ENCODE data around the gene ADAMTS7.
"Not testable (repeated sequence)": the region's sequence is repeated elsewhere in the genome, so short reads cannot be mapped to it uniquely, and the experiment has no call there.

Gene ADAMTS7

GRCh38 chr15:78772738-78773137 lies 38.5 kb downstream of the ADAMTS7 start:
- no peak for TF ChIP-seq POLR2A (IDR thresholded peaks at IDR 0.05; ENCODE audit: low read depth, low read length)
- TF ChIP-seq POLR2AphosphoS5 (IDR thresholded peaks at IDR 0.05; ENCODE audit: low read depth, low read length) = no peak
- no peak for TF ChIP-seq TAF1 (IDR thresholded peaks at IDR 0.05; ENCODE audit: borderline replicate concordance, low read depth, low read length)
- DNase-seq (ENCODE audit: insufficient read length) (no peak), FAIRE-seq (no peak)

DNA sequence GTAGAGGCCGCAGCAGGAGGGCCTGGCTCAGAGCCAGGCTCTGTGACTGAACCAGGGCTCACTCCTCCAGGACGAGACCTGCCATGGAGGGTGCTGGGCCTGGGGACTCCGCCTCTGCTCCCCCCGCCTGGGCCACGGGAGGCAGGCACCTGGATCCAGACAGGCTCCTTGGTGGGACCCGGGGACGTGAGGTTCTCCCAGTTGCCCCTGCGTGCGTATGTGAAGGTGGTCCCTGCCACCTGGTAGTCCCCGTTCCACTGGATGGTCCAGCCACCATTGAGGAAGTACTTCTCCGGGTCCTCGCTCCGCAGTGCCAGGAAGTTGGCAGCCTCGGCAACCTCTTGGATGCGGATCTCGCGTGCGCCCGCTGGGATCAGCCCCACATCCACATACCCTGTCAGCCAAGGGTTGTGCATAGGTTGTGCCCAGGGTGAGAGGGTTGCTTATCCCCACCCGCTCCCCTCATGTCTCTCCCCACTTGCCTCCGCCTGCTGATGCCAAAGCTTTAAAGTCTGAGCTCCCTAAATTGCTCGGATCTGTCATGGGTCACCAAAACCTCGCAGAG lies 39.7 kb downstream of the ADAMTS7 start:
- FAIRE-seq; DNase-seq (ENCODE audit: insufficient read length): not testable (repeated sequence)

DNA sequence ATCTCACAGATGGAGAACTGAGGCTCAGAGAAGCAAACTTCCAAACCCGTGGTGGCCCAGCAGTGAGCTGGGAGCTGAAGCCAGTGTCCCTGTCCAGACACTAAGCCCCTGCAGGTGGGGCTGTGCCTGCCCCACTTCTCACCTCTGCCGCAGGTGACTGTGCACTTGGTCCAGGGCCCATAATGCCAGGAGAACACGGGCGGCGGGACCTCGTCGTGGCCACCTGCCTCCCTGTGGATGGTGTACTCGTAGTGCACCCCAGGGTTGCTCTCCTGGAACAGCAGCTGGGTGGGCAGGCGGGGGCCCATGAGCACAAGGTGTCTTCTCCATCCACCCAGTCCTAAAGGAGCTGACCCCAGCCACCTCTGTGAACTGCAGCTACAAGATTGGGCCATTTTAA lies 40.2 kb downstream of the ADAMTS7 start:
- not testable (repeated sequence) for DNase-seq (ENCODE audit: insufficient read length); FAIRE-seq

DNA sequence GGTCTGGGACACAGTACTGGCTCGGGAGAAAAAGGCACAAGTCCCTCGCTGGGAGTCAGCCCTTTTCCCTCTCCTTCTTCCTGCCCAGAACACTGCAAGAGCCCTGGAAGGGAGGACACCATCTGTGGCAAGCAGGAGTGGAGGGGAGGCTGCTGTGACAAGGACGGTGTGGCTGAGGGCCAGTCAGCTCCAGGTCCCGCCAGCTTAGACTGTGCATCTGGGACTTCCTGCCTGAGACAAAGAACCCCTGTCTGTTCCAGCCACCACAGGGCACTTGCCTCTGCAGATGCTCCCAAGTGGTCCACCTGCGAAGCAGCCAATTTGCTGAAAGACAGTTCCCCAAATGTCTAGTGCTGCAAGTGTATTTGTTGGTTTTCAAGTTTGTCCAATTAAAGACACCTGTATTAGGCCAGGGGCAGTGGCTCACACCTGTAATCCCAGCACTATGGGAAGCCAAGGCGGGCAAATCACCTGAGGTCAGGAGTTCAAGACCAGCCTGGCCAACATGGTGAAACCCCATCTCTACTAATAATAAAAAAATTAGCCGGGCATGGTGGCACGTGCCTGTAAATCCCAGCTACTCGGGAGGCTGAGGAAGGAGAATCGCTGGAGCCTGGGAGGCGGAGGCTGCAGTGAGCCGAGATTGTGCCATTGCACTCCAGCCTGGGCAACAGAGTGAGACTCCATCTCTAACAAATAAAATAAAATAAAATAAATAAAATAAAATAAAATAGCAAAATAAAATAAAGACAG lies 41.6 kb downstream of the ADAMTS7 start:
- not testable (repeated sequence) for FAIRE-seq; DNase-seq (ENCODE audit: insufficient read length)

DNA sequence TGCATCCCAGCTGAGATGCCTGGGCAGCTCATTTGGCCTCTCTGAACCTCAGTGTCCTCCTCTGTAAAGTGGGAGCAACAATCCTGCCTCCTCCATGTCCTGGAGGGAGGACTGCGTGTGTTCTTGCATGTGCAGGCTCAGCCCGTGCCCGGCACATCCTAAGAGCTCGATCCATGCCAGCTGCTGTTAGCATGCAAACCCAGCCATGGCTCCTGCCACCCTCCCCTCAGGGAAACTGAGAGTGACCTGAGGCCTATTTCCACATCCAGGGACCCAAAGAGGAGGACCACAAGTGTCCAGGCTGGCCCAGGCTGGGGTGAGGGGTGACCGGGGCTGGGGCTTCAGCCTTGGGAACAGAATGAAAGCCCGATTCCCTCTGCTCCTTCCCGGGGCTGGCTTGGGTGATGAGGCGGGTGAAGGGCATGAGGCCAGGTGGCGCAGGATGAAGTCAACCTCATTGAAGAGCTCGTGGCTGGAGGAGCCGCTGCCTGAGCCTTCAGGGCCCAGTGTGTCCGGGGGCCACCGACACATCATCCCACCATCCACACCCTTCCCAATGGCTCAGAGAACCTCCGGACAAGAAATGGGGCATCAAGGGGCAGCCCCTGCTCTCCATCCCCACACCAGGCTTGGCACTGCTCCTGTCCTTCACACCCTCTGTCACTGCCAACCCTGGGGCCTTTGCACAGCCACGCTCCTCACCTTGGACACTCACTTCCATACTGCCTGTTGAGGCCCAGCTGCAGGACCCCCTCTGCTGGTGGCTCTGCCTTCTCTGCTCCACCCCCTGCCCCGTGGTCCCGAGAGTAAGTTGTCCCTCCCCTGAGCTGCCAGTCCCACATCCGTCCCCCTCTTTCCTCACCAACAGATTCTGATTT lies 42.5 kb downstream of the ADAMTS7 start:
- FAIRE-seq (no peak), DNase-seq (ENCODE audit: insufficient read length) (no peak)
- TF ChIP-seq POLR2AphosphoS5 (IDR thresholded peaks at IDR 0.05; ENCODE audit: low read depth, low read length) = no peak
- TF ChIP-seq POLR2A (IDR thresholded peaks at IDR 0.05; ENCODE audit: low read depth, low read length) = no peak
- no peak for TF ChIP-seq TAF1 (IDR thresholded peaks at IDR 0.05; ENCODE audit: borderline replicate concordance, low read depth, low read length)

- FAIRE-seq (no peak), DNase-seq (ENCODE audit: insufficient read length) (no peak)
- TF ChIP-seq TAF1 (IDR thresholded peaks at IDR 0.05; ENCODE audit: borderline replicate concordance, low read depth, low read length) (no peak), POLR2A (IDR thresholded peaks at IDR 0.05; ENCODE audit: low read depth, low read length) (no peak), POLR2AphosphoS5 (IDR thresholded peaks at IDR 0.05; ENCODE audit: low read depth, low read length) (no peak)
Measured at GRCh38 chr15:78768096-78768495, 43.2 kb downstream of the ADAMTS7 start.

DNA sequence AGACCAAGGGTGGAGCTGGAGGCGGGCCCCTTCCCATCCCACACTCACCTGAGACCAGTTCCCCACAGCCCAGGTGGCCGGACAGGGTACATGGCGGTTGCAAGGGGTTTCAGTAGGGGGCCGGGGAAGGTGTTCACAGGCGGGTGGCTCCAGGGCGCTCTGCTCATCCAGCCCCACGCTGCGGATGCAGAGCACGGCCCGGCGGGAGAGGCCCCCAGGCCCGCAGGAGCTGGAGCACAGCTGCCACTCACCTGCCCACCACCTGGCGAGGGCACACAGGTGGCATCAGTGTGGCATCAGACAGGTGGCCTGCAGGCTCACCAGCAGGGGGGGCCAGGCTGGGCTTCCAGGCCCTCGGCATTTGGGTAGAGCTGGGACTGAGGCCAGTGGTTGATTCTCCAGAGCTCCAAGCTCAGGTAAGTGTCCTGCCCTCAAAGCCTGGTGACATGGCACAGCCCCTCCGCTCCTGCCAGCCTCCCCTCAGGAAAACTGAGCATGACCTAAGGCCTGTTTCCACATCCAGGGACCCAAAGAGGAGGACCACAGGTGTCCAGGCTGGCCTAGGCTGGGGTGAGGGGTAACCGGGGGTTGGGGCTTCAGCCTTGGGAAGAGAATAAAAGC lies 43.8 kb downstream of the ADAMTS7 start:
- no peak for FAIRE-seq
- no peak for DNase-seq (ENCODE audit: insufficient read length)
- no peak for TF ChIP-seq POLR2AphosphoS5 (IDR thresholded peaks at IDR 0.05; ENCODE audit: low read depth, low read length)
- TF ChIP-seq TAF1 (IDR thresholded peaks at IDR 0.05; ENCODE audit: borderline replicate concordance, low read depth, low read length) = no peak
- TF ChIP-seq POLR2A (IDR thresholded peaks at IDR 0.05; ENCODE audit: low read depth, low read length) = no peak

GRCh38 chr15:78766641-78767071 lies 44.6 kb downstream of the ADAMTS7 start:
- not testable (repeated sequence) for DNase-seq (ENCODE audit: insufficient read length)

GRCh38 chr15:78766041-78766440 lies 45.2 kb downstream of the ADAMTS7 start:
- FAIRE-seq = no peak
- no peak for TF ChIP-seq POLR2A (IDR thresholded peaks at IDR 0.05; ENCODE audit: low read depth, low read length)
- no peak for TF ChIP-seq TAF1 (IDR thresholded peaks at IDR 0.05; ENCODE audit: borderline replicate concordance, low read depth, low read length)
- DNase-seq (ENCODE audit: insufficient read length) = no peak

More at GRCh38 chr15:78766641-78767071, 44.6 kb downstream of the ADAMTS7 start:
- FAIRE-seq = not testable (repeated sequence)

DNA sequence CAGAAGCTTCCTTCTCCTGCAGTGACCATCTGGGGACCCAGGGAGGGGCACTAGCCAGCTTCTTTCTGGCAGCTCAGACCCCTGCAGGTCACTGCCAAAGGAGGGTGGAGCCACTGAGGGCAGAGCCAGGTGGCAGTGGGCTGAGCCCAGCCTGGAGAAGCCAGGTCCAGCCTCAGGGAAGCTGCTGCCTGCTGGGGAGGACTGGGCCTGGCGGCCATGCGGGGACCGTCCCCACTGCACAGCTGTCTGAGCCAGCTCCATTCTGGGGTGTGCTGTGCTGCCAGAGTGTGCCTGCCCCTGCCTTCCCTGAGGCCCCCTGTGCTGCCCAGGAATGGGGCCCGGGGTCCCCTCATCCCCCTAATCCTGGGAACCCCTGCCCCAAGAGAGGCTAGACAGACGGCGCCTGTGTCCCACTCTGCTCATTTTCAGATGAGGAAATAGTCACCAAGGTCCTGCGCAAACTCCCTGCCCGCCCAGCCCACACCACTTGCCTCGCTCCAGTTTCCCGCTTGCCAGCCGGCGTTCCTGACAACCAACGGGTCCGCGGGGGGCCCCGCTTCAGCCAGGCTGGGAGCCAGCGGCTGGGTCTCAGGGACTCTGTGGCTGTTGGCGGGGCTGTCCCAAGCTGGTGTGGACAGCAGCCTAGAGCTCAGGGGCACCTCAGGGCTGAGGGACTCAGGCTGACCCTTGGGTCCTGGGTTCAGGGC lies 46.0 kb downstream of the ADAMTS7 start:
- not testable (repeated sequence) for FAIRE-seq; DNase-seq (ENCODE audit: insufficient read length)

DNA sequence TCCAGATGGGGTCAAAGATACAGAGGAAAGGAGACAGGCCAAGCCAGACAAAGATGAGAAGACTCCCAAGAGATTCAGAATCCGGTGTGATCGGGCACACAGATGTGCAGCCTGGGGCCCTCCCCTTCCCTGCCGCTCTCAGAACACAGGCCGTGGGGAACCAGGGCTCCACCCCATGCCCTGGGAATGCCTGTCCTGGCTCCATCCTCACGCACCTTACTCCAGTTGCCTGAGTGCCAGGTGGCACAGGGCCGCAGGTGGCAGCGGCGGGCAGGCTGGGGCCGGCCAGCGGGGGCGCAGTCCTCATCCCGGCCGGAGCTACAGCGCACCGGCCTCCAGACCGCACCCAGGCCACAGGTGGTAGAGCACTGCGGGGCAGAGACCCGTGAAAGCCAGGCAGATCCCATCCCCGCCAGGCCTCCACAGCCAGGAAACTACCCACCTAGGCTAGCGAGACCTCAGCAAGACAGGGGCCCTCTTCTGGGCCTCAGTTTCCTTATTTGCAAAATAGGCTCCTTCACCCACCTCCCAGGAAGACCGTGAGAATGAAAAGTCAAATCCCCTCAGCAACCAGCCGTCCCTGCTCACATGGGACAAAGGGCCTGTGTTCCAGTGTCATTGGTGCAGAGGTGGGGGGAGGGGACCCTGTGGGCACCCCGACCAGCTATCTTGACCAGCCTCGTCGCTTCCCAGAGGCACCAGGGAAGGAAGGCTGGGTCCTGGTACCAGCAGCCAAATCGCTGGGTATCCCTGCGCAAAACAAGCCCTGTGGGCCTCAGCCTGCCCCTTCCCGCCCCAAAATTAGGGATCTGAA lies 46.7 kb downstream of the ADAMTS7 start:
- not testable (repeated sequence) for DNase-seq (ENCODE audit: insufficient read length); FAIRE-seq
